Cardiac fibroblast (primary cell): Measurements from ENCODE around the gene HOATZ.
A peak's percentile ranks its signal among the peaks of the same experiment; 100 is the strongest.

Experiments
- DNase-seq, 2 donors: peaks; one replicate each; pipeline versions ENCODE4 v3.0.0 to v3.0.0-alpha.2; 2010; ENCODE audit warnings: low read depth in 2 of 2
- H3K4me3 ChIP-seq, 2 donors: replicated peaks in 1 of 2; 1 replicate in 1 of 2; 2 replicates in 1 of 2; pipeline ENCODE4 v1.5.1; 2011; ENCODE audit warnings: low read depth in 2 of 2, low read length in 2 of 2, mild to moderate bottlenecking in 2 of 2, moderate library complexity in 1 of 2
- TF ChIP-seq, protein P1 (sequence below): IDR thresholded peaks from one replicate; pipeline ENCODE4 v1.5.1; 2011; ENCODE audit warnings: low read depth, mild to moderate bottlenecking, low read length, inconsistent platforms

Gene HOATZ

DNA sequence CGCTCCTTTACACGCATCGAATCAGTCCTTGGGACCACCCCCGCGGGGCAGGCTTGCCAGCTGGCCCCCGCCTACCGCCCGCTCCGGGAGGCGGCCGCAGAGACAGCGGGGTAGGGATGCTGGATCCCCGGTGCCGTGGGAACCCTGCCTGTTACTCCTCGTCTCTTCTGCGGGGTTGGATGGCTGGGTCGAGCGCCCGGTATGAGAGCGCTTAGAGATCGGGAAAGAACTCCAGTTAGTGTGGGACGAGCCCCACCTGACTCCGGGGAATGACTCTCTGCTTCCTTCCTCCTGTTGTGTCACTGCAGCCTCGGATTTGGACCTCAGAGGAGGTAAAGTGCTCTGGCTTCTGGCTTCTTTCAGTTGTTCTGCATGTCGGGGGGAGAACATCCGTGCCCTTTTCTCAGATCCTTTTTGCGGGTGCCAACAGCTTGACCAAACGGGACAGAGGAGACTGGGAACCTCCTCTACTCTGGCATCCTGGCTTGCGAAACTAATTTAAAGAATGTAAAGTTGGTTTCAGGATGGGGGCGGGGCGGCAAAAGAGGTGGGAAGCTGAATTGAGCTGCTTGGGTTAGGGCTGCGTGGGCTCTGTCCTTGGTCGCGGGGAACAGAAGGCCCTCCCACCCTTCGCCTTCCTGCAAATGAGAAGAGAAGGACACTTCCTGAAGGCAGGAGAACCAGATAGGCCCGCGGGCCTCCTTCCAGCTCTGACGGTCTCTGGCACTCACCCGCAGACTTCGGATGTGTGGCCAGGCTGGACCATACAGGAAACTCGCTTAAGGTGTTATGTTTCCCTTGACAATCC lies 26.9 kb downstream of the HOATZ start:
- peak overlapping the region; percentile 53 to 58 for H3K4me3 ChIP-seq
- peak; percentile 46 to 90 for DNase-seq
- TF ChIP-seq, protein P1, sequence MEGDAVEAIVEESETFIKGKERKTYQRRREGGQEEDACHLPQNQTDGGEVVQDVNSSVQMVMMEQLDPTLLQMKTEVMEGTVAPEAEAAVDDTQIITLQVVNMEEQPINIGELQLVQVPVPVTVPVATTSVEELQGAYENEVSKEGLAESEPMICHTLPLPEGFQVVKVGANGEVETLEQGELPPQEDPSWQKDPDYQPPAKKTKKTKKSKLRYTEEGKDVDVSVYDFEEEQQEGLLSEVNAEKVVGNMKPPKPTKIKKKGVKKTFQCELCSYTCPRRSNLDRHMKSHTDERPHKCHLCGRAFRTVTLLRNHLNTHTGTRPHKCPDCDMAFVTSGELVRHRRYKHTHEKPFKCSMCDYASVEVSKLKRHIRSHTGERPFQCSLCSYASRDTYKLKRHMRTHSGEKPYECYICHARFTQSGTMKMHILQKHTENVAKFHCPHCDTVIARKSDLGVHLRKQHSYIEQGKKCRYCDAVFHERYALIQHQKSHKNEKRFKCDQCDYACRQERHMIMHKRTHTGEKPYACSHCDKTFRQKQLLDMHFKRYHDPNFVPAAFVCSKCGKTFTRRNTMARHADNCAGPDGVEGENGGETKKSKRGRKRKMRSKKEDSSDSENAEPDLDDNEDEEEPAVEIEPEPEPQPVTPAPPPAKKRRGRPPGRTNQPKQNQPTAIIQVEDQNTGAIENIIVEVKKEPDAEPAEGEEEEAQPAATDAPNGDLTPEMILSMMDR: no peak

DNA sequence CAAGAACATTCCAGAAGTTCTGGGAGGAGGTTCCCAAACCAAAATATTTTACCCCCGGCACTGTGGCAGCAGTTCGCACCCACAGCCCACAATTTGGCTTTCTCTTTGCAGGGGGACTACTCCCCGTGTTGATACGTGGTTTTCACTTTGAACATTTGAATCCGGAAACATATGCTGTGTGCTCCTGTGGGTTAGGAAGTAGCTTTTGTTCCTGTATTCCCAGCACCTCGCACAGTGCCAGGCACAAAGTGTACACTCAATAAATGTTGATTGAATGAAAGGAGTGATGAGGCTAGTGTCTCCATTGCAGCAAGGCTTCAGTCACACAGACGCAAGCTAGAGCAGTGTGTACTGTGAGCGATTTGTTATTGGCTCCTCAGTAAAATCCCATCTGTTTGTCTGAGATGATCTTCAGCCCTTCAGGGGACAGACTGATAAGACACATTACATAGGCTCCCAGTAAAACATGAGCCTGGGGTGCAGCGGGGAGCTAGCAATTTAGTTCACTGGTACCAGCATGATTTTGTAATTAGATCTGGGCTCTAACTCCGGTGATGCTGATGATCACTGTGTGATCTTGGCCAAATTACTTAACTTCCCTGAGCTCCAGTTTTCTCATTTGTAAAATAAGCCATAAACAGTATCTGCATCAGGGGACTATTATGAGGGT lies 28.2 kb downstream of the HOATZ start:
- H3K4me3 ChIP-seq: no peak overlapping the region
- TF ChIP-seq, protein P1: no peak
- no peak for DNase-seq

DNA sequence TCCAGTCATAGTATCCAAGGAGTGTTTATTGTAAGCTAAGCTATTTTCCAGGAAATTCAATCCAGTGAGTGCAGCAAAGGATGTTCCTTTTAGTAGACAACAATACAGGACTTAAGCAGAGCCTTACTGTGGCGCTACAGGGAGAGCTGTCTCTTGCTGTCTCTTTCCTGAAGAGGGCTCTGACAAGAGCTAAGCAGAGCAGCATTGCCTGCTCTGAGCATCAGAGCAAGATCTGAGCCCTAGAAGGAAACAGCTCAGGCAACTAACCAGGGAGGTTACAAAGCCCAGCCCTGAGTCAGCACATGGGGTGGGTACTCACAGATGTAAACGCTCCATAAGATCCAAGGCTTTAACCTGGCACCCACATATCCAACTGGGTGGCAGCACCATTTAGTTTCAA lies 33.9 kb downstream of the HOATZ start:
- DNase-seq: no peak
- TF ChIP-seq, protein P1: no peak
- H3K4me3 ChIP-seq: no peak overlapping the region

DNA sequence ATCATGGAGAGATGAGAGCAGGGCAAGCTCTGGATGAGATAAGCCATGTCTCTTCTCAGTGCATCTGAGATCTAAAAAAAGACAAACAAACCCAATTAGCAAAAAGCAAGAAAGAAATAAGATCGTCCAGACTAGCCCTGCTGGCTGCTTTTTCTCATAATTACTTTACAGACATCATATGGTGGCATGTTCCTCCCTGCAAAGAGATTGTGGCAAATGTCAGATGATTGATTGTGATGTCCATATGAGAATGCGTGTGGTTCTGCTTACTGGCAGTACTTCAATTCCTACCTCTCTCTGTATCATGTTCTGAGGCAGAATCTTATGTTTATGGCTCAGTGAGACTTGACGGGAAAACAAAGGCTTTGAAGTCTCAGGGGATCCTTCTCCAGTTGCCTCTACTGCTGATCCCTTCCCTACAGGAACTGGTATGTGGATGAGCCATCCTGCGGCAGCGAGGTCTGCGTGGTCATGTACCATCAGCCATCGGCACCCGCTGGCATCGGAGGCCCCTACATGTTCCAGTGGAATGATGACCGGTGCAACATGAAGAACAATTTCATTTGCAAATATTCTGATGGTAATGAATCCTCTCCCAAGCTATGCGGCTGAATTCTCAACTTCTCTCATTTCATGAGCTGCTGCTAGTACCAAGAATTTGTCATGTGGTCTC lies 34.8 kb downstream of the HOATZ start:
- no peak for DNase-seq
- no peak overlapping the region for H3K4me3 ChIP-seq
- TF ChIP-seq, protein P1: no peak

DNA sequence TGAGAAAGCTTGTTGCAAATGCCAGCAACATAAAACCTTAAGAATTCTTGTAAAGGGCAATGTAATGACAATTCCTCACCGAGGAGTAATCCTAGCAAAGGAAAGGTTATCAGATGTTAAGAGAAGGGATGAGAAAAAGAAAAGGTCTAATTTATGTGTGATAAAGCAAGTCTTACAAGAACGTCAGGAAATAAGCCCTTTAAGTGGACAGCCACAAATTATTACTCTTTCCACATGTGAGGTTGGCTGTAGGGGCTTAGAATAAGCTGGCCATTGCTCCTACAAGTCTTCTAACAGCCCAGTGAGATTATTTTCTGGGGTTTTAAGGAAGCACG lies 35.3 kb downstream of the HOATZ start:
- no peak overlapping the region for H3K4me3 ChIP-seq
- no peak for DNase-seq
- TF ChIP-seq, protein P1: no peak

DNA sequence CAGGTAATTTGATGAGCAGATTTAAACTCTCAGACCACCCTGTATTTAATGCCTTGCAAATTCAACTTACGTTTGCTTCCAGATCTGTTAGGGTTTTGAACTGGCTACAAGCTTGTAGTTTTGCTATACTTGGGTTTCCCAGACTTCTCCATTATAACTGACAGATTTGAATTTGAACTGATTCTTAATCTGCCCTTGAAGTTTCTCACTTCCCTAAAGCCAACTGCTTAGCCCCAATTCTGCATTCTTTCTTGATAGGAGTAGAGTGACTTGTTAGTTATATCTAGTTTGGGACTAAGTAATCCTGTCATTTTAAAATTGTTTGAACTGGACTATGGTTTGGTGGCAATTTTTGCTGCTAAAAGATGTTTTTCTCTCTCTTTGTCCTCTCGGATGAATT lies 35.7 kb downstream of the HOATZ start:
- TF ChIP-seq, protein P1: no peak
- H3K4me3 ChIP-seq: no peak overlapping the region
- DNase-seq: no peak
